ENCODE results near the gene ENAM. TPM values are rescaled to one million over a fixed set of nuclear protein-coding genes. Genes with fewer than 3 reads are reported as not detected.

The ENAM gene
- total and polyA plus RNA-seq, 2 experiments from 2014 or later = not detected

- Histone ChIP-seq H3K9me2 (ENCODE audit: insufficient read depth) (no peaks in the 10 kb centered on the region), H3K36me3 (ENCODE audit: insufficient read depth) (no peaks in the 10 kb centered on the region), H3K4me3 (no peak overlapping the region), H2AFZ (no peak overlapping the region), H3F3A (replicated peaks; ENCODE audit: low read depth) (no peaks in the 10 kb centered on the region), H3K27ac (ENCODE audit: low read depth) (no peak overlapping the region), H3K4me1 (ENCODE audit: insufficient read depth) (no peaks in the 10 kb centered on the region), H3K79me2 (replicated peaks; ENCODE audit: insufficient read depth) (no peaks in the 10 kb centered on the region), H4K20me1 (replicated peaks; ENCODE audit: insufficient read depth) (no peaks in the 10 kb centered on the region), H3K27me3 (ENCODE audit: insufficient read depth) (no peaks in the 10 kb centered on the region), H3K4me2 (no peak overlapping the region)
- H3K9me3 Mint-ChIP-seq = no peaks in the 10 kb centered on the region
- DNase-seq (ENCODE audit: low spot score) (no peak), ATAC-seq (no peak)
- H3K27me3 Mint-ChIP-seq (ENCODE audit: insufficient read depth, low read depth, poor library complexity) = no peaks in the 10 kb centered on the region
- no peaks in the 10 kb centered on the region for H3K4me1 Mint-ChIP-seq
- no peaks in the 10 kb centered on the region for H3K36me3 Mint-ChIP-seq (ENCODE audit: low read depth)
- TF ChIP-seq CTCF (conservative IDR thresholded peaks at IDR 0.05; ENCODE audit: low read depth in 2 of 2) (no peak), ZNF114 (CRISPR knock-in tag; IDR thresholded peaks at IDR 0.05) (no peak), ZNF331 (CRISPR knock-in tag; IDR thresholded peaks at IDR 0.05; ENCODE audit: low read depth) (no peak), ZNF462 (CRISPR knock-in tag; IDR thresholded peaks at IDR 0.05) (no peak), CREB1 (CRISPR knock-in tag; IDR thresholded peaks at IDR 0.05; ENCODE audit: low read depth) (no peak), STAT1 (IDR thresholded peaks at IDR 0.05; ENCODE audit: unreplicated experiment) (no peak), NANOG (IDR thresholded peaks at IDR 0.05; ENCODE audit: borderline replicate concordance) (no peak), EZH2phosphoT487 (IDR thresholded peaks at IDR 0.05; ENCODE audit: unreplicated experiment) (no peak), ETS1 (IDR thresholded peaks at IDR 0.05) (no peak), EZH2 (IDR thresholded peaks at IDR 0.05; ENCODE audit: low read depth, unreplicated experiment) (no peak), POLR2AphosphoS5 (IDR thresholded peaks at IDR 0.05; ENCODE audit: low read depth) (no peak), JUNB (IDR thresholded peaks at IDR 0.05; ENCODE audit: unreplicated experiment) (no peak)
- TF ChIP-seq, protein P1, sequence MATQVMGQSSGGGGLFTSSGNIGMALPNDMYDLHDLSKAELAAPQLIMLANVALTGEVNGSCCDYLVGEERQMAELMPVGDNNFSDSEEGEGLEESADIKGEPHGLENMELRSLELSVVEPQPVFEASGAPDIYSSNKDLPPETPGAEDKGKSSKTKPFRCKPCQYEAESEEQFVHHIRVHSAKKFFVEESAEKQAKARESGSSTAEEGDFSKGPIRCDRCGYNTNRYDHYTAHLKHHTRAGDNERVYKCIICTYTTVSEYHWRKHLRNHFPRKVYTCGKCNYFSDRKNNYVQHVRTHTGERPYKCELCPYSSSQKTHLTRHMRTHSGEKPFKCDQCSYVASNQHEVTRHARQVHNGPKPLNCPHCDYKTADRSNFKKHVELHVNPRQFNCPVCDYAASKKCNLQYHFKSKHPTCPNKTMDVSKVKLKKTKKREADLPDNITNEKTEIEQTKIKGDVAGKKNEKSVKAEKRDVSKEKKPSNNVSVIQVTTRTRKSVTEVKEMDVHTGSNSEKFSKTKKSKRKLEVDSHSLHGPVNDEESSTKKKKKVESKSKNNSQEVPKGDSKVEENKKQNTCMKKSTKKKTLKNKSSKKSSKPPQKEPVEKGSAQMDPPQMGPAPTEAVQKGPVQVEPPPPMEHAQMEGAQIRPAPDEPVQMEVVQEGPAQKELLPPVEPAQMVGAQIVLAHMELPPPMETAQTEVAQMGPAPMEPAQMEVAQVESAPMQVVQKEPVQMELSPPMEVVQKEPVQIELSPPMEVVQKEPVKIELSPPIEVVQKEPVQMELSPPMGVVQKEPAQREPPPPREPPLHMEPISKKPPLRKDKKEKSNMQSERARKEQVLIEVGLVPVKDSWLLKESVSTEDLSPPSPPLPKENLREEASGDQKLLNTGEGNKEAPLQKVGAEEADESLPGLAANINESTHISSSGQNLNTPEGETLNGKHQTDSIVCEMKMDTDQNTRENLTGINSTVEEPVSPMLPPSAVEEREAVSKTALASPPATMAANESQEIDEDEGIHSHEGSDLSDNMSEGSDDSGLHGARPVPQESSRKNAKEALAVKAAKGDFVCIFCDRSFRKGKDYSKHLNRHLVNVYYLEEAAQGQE (IDR thresholded peaks at IDR 0.05; ENCODE audit: unreplicated experiment) = no peak
- H3K4me3 Mint-ChIP-seq = no peak overlapping the region
- no peak overlapping the region for H3K27ac Mint-ChIP-seq
Observed at GRCh38 chr4:70681704-70682103, 53.2 kb downstream of the ENAM start.
